NCI-H82 treated with DMSO at 0.1 percent for 48 hours (cell line): ENCODE results near the gene ADCY7.
"Not testable (repeated sequence)": the region's sequence is repeated elsewhere in the genome, so short reads cannot be mapped to it uniquely, and the experiment has no call there.

Source experiments
- DNase-seq: peaks from one replicate; lab custom pipeline; 2025; ENCODE audit not compliant: unreplicated experiment; lab: John Stamatoyannopoulos, UW

ADCY7 gene

DNA sequence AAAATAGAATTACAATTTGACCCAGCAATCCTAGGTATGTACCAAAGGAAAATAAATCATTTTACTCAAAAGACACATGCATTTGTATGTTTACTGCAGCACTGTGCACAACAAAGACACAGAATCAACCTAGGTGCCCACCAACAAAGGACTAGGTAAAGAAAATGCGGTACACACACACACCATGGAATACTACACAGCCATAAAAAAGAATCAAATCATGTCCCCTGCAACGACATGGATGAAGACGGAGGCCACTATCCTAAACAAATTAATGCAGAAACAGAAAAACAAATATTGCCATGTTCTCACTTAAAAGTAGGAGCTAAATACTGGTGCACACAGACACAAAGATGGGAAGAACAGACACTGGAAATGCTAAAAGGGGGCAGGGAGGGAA lies 66.2 kb downstream of the ADCY7 start:
- no peak for DNase-seq

DNA sequence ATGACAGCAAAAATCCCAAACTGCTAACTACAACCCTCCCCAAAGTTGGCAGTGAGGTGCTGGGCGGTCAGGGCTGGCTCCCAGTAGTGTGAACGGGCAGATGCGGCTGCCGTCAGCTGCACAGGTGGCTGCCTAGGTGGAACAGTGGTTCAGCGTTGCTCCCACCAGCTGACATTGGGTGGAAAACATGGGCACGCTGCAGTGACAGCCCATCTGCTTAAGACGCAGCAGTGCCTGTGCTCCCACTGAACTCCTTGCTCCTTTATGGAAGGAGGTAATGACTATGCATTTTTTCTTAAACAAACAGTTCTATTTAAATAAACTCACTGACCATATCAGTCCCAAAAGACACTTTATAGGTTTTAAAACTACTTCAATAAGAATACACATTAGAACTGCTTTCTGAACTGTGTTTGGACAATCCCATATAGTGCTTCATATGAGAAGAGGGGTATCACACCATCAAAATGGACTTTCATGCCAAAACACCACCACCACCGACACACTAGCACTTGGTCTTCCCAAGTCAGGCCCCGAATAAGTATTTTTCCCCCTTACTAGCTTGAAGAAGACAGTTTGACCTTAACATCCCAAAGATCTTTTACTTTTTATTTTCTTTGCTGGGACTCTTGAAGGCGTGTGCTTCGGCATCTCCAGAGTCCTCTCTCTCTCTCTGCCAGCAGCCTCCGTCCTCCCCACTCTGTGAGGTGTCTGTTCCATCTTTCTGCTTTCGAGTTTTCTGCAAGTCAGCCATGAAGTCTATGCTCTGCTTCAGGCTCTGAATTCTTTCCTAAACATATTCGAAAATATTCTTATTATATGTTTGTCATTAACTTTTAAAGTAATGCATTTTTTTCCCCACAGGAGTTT lies 68.0 kb downstream of the ADCY7 start:
- DNase-seq = no peak

DNA sequence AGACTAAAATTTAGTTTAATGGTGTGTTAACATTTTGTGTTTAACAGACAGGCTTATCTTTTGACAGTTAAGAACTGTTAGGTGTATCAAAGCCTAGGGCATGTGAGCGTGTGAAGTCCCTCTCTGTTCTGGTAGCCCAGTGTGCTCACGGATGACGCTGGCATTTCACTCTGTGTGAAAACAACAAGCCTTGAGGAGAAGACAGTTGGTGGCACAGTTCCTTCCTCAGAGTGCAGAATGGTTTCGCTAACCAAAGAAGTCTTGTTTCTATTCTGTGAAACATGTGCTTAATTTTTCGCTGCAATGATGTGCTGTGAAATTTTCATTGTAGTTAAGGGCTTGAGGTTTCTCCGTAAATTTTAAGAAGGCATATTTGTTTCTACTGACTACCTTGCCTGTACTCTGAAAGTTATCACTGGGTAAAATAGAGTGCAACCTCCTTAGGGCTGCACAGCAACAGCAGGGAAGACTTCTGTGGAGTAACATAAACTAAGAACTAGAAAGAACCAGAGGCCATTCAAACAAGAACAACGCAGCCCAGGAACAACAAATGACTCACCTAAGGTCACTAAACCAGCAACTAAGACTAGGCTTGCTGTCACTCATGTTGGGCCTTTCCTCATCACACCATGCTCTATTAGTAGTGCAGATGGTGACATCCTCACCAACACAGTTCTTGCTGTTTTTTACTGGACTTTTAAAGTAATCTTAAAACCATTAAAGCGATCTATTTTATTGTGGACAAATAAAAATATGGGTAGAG lies 69.0 kb downstream of the ADCY7 start:
- no peak for DNase-seq

DNA sequence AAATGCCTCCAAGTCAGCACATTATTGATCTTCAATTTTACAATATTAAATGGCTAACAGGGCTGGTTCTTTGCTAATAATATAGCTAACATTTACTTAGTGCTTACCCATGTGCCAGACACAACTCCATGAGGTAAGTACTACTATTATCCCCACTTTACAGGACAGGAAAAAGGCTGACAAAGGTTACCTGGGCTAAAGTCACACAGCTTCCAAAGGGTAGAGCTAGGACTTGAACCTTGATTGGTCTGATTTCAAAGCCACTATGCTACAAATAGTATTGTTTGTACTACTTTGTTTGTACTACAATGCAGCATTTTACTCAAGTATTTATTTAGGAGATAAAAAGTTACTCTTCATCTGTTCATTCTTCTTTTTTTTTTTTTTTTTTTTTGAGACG lies 70.5 kb downstream of the ADCY7 start:
- no peak for DNase-seq

DNA sequence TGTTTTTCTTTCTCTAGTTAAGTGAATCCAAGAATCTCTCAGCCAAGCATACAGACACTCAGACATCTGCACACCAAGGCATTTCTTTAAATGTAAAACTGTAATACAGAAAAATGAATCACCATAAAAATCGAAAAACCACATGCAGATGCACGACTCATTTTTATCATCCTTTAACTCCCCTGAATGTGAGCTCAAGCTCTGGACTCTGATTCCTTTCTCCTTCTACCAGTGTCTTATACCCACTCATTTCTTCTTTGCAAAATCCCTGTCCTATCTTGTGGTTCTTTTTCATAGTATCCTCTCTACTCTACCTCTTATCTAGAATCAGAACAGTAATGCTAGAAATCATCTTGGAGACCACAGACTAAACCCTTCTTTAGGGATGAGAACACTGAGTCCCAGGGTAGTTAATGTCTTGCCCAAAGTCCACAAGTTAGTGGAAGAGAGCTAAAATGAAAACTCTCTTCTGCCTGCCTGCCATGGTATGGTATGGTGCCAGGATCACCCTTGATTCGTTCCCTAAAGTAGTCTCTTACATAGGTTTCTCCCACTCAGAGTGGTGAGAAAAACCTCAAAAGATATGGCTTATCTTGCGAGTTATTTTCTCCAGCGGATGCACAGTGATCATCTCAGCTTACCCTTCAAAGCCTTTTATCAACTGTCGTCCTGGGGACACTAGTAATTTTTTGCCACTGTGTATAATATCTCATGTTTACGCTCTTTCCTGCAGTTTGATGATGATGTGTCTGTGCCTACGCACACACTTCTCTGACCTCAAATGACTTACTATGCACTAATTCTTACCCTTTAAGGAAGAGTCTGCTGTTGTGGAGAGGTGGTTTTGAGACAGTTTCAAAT lies 72.2 kb downstream of the ADCY7 start:
- no peak for DNase-seq

DNA sequence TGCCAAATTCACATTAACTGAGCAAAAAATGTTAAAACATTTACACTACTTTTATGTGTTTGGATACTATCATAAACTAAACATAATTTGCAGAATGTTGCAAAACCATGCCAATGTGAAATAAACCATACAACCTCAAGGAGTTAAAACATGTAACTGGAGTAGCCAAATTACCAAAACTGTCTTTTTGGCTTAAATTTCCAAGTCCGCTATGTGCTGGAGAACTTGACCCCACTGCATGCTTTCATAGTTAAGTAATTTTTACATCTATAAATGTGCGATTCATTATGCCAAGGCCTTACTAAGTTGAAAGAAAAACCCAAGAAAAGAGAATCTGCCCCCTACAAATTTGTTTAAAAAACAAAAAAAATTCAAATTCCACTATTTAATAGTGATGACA lies 74.2 kb downstream of the ADCY7 start:
- DNase-seq = no peak

DNA sequence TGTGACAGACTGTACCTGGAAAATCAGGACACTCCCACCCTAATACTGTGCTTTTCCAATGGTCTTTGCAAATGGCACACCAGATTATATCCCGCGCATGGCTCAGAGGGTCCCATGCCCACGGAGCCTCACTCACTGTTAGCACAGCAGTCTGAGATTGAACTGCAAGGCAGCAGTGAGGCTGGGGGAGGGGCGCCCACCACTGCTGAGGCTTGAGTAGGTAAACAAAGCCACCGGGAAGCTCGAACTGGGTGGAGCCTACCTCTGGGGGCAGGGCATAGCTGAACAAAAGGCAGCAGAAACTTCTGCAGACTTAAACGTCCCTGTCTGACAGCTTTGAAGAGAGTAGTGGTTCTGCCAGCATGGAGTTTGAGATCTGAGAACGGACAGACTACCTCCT lies 77.2 kb downstream of the ADCY7 start:
- DNase-seq = not testable (repeated sequence)

DNA sequence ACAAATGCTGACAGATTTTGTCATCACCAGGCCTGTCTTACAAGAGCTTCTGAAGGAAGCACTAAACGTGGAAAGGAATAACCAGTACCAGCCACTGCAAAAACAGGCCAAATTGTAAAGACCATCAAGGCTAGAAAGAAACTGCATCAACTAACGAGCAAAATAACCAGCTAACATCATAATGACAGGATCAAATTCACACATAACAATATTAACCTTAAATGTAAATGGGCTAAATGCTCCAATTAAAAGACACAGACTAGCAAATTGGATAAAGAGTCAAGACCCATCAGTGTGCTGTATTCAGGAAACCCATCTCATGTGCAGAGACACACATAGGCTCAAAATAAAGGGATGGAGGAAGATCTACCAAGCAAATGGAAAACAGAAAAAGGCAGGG lies 78.9 kb downstream of the ADCY7 start:
- DNase-seq = not testable (repeated sequence)

DNA sequence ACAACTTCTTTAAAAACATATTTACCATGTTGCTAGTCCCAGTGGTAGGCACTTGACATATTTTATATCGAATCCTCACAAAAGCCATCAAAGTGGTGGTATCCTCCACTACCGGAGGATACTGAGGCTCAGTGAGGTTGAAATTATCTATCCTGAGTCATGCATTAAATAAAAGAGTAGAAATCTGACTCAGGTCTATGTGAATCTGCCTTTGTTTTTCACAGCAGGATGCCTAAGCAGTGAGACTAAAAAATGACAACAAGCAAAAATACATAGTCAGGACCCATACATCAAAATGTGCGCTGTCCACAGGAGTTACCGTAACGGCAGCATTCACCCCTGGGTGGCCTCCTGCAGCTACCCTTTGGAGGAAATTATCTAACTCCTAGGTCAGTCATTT lies 84.8 kb downstream of the ADCY7 start:
- no peak for DNase-seq

DNA sequence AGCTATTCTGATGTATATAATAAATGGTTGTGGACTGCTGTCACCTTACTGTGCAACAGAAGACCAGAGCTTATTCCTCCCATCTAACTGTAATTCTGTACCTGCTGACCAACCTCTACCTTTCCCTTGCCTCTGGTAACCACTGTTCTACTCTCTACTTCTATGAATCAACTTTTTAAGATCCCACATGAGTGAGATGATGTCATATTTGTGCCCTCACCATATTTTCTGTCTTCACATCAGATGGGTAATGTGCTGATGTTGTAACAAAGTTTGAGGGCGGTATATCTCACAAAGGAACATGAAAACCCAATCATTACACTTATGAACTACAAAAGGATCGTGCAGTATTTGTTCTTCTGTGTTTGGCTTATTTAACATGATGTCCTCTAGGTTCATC lies 85.6 kb downstream of the ADCY7 start:
- no peak for DNase-seq

DNA sequence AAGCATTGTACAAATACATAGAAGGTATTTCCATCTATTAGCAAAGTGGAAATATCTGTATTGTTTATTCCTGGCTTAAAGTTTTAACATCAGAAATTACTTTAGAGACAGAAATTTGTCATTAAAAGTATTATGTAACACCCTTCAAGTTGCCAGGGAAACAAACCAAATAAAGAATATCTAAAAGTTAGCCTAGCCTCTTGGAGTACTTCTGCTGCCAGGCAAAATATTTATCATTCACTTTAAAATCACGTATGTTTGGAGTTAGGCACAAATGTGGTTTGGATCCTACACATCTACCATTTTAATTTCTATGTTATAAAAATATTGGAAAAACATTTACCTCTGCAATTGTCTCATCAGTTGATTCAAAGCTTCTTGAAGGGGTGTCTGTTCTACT lies 87.7 kb downstream of the ADCY7 start:
- no peak for DNase-seq

DNA sequence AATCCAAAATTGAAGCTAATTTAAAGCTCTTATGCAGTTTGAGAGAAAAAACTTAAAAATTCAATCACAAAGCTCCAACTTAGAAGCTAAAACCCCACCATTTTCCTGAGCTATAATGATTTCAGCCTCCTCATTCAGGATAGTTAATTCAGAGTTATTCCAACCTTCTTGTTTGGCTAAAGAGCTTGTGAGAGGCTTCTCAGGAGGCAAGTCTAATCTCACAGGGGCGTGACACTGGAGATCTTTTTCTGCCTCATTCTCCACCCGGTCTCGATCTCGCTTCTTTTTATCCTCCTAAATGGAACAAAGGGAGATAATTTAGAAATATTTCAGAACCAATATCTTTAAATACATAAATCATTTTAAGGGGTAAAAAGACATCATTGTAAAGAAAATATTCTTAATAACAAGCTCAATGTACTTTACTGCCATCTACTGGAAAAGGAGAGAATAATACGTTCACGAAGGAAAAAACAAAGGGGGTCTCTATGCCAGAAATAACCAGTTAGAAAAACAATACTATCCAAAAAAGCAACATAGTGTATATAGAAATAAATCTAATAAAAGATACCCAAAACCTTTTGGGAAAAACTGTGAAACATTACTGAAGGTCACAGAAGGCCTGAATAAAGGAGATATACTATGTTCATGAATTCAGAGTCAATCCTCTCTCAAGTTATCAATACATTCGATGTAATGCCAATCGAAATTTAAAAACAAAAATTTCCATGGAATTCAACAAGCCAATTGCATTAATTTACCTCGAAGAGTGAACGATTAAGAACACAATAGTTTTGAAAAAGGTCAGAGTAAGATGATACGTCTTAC lies 88.5 kb downstream of the ADCY7 start:
- no peak for DNase-seq

DNA sequence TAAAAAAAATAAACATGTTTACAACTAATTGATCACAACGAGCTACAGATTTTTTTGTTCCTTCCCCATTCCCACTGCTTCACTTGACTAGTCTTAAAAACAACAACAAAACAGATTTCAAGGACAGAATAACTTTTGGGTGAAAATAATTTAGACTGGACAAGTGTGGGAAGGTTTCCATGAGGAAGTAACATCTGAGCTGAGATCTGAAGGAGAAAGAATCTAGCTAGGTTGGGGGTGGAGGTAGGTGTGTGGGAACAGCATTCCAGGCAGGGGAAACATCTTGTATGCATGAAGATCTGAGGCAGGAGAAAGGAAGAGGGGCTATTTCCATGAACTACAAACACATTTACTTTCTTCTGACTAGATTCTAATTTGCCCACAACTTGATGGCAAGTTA lies 93.3 kb downstream of the ADCY7 start:
- DNase-seq = no peak

DNA sequence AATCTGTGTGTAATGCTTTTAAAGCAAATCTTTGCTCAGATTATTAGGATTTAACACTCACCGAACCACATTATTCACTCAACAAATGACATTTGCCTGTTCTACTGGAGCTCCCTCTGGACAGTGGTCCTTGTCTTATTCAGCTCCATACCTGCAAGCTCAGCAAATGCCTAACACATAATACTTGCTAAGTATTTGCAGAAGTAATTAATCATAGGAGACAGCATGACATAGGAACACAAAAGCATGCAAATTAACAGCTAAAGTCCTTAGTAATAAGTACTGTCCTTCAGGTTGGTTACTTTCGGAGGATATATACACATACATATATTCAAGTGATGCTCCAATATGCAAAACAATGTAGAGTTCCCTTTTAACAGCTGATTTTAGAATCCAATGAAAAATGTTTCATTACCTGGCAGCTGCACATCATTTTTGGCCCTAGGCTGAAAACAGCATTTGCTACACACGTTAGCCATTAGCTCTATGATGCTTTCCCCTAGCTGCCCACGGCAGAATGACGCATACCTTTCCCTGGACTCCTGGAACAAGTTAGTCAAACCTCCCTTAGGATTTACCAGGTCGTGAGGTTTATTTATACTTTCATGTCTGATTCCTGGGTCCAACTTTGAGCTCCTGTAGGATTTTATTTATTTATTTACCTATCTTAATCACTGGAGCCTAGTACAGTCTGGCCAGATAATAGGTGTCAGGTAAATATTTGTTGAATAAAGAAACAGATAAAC lies 93.9 kb downstream of the ADCY7 start:
- no peak for DNase-seq

DNA sequence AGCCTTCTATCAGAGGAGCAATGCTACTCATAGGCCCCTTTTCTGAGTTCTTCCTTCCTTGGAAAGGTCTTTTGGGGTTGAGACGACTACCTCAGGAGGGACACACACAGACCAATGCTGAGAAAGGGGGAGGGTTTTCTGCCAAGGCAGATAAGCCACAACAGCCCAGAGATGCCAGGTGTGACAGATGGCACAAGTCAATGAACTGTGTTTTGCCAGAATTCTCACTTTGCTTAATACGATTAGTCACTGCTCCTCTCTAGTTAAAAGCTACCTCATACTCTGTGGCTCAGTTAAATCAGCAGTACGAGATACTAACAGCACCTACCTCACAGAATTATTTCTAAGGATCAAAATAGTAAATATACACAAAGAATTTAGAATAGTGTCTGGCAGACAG lies 94.4 kb downstream of the ADCY7 start:
- DNase-seq = peak; percentile 90

DNA sequence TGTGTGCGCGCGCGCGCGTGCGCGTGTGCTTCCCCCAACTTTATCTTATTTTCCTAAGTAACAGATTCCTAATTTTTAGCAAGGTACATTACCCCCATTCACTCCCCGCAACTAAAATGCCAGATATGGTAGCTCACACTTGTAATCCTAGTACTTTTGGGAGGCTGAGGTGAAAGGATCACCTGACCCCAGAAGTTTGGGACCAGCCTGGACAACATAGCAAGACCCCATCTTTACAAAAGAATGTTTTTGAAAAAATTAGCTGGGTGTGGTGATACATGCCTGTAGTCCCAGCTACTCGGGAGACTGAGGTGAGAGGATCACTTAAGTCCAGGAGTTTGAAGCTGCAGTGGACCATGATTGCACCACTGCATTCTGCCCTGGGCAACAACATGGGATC lies 97.3 kb downstream of the ADCY7 start:
- DNase-seq = no peak

DNA sequence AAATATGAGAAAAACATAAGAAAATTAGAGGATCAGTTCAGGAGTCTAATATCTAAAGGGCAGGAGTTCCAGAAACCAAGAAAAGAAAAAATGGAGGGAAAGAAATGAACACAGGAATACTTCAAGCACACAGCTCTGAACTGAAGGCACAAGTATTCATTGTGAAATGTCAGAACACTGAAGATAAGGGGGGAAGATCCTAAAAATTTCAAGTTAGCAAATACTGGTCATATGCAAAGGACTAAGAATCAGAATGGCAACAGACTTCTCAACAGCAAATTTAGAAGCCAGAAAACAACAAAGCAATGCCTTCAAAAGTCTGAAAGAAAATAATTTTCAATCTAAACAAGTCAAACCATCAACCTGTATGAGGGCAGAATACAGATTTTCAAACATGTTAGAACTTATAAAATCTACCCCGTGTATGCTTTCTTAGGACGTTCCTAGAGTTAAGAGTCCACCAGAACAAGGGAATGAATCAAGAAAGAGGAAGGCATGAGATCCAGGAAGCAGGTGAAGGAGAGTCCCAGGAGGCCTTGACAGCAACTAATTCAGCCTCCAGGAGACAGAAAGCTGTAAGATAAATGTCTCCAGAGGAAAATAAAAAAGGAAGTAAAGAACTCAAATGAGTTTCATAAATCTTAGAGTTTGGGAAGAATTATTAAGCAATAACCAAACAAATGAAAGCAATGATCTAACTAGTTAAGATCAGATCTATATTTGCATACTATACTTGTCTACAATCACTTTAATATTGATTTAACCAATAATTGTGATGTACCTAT lies 99.6 kb downstream of the ADCY7 start:
- DNase-seq = no peak
